SH-SY5Y (cell line): Measurements from ENCODE around the gene MST1R.

Source experiments
- GATA2 ChIP-seq: IDR thresholded peaks from 2 replicates; pipeline ENCODE4 v1.6.1; 2011; ENCODE audit warnings: mild to moderate bottlenecking, low read depth, low read length
- GATA3 ChIP-seq: IDR thresholded peaks from 2 replicates; pipeline ENCODE4 v1.6.1; 2011; ENCODE audit warnings: low read depth, mild to moderate bottlenecking, low read length, moderate library complexity

MST1R gene

DNA sequence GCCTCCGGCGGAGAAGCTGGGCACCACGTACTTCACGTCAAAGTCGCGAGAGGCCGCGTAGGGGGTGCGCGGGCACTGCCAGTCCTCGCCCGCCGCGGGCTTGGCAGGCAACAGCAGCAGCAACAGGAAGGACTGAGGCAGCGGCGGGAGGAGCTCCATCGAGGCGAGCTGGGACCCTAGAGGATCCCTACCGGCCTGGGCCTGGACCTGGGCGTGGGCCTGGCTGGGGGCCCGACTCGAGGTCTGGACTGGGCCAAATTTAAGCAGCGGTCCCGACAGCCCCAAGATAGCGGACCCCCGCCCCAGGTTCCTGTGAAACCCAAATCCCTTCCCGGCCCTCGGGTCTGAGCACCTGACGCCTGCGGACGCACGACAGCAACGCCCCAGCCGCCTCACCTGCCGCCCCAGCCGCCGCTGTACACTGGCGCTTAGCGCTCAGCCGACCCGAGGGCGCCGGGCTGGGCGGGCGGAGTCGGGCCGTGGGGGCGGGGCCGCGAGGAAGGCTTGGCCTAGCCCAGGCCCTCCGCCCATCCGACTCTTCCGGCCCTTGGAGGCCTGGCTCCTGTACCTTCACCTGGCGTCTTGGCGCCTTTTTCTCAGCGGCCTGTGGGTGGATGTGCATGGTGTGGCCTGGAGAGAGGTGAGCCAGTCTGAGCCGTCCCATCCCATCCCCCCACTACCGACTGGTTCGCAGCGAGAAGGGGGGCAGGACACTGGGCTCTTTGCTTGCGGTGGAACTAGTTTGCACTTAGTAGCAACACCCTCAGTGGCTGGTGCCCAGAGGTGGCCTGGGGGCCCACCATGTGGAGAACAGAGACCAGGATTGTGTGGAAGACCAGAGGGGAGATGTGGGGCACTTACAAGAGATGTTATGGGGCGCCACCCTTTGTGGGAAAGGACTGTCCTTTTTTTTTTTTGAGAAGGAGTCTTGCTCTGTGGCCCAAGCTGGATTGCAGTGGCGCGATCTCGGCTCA, at the start of gene MST1R:
Gene MST1R (minus strand): TSS at position 423 of the 974 bp plus-strand sequence. CDS start 264 bp downstream, at position 159.
- no peak for TF ChIP-seq GATA3
- no peak for TF ChIP-seq GATA2

DNA sequence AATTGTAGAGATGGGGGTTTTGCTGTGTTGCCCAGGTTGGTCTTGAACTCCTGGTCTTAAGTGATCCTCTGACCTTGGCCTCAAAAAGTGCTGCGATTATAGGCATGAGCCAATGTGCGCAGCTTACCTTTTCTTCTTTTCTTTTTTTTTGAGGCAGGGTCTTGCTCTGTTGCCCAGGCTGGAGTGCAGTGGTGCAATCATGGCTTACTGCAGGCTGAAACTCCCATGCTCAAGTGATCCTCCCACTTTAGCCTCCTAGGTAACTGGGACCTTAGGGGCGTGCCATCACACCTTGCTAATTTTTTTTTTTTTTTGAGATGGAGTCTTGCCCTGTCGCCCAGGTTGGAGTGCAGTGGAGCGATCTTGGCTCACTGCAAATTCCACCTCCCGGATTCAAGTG, 49.3 kb upstream of the MST1R start:
- TF ChIP-seq GATA3, result no peak
- no peak for TF ChIP-seq GATA2

DNA sequence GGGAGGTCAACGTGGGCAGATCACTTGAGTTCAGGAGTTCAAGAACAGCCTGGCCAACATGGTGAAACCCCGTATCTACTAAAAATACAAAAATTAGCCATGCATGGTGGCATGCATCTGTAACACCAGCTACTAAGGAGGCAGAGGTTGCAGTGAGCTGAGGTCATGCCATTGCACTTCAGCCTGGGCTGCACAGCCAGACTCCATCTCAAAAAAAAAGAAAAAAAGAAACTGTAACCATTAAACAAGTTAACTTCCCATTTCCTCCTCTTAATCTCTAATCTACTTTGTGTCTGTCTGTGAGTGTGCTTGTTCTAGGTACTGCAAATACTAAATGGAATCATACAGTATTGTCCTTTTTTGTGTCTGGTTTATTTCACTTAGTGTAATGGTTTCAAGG, 39.0 kb upstream of the MST1R start:
- TF ChIP-seq GATA2 (no peak), GATA3 (no peak)

DNA sequence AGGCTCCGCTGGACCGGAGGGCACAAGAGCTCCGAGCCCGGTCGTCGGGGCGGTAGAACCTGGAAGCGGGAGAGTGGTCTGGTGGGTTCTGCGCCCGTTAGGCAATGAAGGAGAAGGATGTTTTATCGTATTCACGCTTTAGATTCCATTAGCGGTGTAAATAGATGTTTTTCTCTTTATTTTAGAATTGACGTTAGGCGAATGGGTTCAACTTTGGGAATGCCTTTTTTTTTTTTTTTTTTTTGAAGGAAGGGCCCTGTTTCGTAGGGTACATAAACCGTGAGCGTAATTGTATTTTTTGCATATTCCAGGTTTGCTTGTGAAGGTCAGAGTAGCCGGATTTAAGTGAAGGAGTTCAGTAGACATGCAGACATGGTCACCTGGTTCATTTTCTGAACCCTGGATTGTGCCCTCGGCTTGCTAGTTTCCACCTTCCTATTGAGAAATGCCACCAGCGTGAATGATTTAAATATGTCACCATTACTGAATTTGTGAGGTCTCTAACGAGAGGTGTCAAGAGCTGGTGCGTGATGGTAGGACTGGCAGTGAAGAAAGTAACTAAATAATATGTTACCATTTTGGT, 37.1 kb upstream of the MST1R start:
- TF ChIP-seq GATA3, result no peak
- no peak for TF ChIP-seq GATA2

GRCh38 chr3:49939858-49940666, 36.4 kb upstream of the MST1R start, which contains the start of gene RBM6:
Gene RBM6, plus strand, starts transcription at chr3:49940150. Its CDS starts 22,492 bp downstream, at chr3:49962642.
- TF ChIP-seq GATA2 (no peak), GATA3 (no peak)

GRCh38 chr3:49937090-49937489, 33.4 kb upstream of the MST1R start:
- TF ChIP-seq GATA3 (no peak), GATA2 (no peak)

GRCh38 chr3:49930922-49931321, 27.2 kb upstream of the MST1R start:
- TF ChIP-seq GATA3 (no peak), GATA2 (no peak)

DNA sequence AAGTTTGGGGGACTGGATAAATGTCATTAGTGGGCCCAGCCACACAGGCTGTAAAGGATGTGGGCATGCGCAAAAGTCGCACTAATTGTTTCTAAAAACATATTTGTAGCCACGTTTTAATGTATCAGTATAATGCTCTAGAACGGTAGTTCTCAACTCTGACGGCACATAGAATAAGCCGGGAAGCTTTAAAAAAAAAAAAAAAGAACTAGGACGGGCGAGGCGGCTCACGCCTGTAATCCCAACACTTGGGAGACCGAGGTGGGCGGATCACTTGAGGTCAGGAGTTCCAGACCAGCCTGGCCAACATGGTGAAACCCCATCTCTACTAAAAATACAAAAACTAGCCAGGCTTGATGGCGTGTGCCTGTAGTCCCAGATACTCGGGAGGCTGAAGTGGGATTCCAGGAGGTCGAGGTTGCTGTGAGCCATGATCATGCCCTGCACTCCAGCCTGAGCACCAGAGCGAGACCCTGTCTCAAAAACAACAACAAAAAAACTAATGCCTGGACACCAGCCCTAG, 26.6 kb upstream of the MST1R start:
- no peak for TF ChIP-seq GATA2
- no peak for TF ChIP-seq GATA3

- TF ChIP-seq GATA2 (no peak), GATA3 (no peak)
Measured at GRCh38 chr3:49929291-49930167, 25.9 kb upstream of the MST1R start, which contains the start of gene MON1A. Gene MON1A, minus strand, starts transcription at chr3:49929811. Its CDS starts 16,465 bp downstream, at chr3:49913346.

- TF ChIP-seq GATA2, result no peak
- TF ChIP-seq GATA3, result no peak
Measured at GRCh38 chr3:49928481-49929017, 24.9 kb upstream of the MST1R start.

- TF ChIP-seq GATA3 (no peak), GATA2 (no peak)
Measured at GRCh38 chr3:49927798-49928197, 24.1 kb upstream of the MST1R start.

DNA sequence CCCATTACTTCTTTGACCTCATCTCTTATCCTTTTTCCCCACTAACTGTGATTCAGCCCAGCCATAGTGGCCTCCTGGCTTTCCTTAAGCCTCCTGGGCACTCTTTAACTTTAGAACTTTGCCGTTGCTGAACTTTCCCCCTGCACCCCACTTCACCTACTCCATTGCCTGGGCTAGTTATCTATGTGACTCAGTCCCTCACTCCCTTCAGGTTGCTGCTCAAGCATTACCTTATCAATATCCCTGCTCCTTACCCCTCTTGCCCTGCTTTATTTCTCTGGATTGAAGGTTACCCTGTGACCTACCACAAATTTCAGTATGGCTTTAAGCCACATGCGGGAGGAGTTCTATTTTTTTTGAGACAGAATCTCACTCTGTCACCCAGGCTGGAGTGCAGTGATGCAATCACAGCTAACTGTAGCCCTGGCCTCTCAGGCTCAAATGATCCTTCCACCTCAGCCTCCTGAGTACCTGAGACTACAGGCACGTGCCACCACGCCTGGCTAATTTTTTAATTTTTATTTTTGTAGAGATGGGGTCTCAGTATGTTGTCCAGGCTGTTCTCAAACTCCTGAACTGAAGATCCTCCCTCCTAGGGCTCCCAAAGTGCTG, 22.6 kb upstream of the MST1R start:
- TF ChIP-seq GATA3, result no peak
- TF ChIP-seq GATA2, result no peak
